Activated CD4-positive, CD25-positive, alpha-beta regulatory T cell (primary cell): ENCODE measurements around the gene UNG.

ENCODE experiments used
- DNase-seq, 4 experiments: peaks; one replicate each; lab custom pipeline; 2025; lab: John Stamatoyannopoulos, UW

Gene UNG

GRCh38 chr12:109156036-109156435 is 58.6 kb downstream of the UNG start:
- no peak for DNase-seq

- no peak for DNase-seq
Observed at GRCh38 chr12:109156586-109156985, 59.2 kb downstream of the UNG start.

- DNase-seq = no peak
Observed at GRCh38 chr12:109157986-109158385, 60.6 kb downstream of the UNG start.

- DNase-seq = no peak
Observed at GRCh38 chr12:109160433-109160832, 63.0 kb downstream of the UNG start.
